ENCODE measurements around the gene MYLIP. TPM values are rescaled to one million over a fixed set of nuclear protein-coding genes. Genes with fewer than 3 reads are reported as not detected.

MYLIP gene
- total RNA-seq, 4 donors from 2014 or later, result 20.1 to 46.2 (median 24.7) TPM

DNA sequence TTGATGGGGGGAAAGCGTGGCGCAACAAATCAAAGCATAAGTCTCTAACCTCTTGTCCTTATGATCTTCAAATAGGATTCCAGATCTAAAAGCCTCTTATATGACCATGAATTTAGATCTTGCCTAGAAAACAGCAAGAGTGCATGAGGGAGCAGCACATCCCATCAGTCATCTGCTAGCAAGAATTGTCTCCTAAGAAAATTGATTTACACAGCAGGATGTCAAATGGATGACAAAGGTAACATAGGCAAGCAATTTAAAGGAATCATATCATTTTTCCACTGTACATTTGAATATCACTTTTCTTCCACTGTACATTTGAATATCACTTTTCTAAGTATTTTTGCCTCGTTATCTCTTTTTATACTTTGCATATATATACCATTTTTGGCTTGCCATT is 7.5 kb upstream of the MYLIP start:
- no peak for TF ChIP-seq POLR2A (IDR thresholded peaks at IDR 0.05)
- TF ChIP-seq, protein P1, sequence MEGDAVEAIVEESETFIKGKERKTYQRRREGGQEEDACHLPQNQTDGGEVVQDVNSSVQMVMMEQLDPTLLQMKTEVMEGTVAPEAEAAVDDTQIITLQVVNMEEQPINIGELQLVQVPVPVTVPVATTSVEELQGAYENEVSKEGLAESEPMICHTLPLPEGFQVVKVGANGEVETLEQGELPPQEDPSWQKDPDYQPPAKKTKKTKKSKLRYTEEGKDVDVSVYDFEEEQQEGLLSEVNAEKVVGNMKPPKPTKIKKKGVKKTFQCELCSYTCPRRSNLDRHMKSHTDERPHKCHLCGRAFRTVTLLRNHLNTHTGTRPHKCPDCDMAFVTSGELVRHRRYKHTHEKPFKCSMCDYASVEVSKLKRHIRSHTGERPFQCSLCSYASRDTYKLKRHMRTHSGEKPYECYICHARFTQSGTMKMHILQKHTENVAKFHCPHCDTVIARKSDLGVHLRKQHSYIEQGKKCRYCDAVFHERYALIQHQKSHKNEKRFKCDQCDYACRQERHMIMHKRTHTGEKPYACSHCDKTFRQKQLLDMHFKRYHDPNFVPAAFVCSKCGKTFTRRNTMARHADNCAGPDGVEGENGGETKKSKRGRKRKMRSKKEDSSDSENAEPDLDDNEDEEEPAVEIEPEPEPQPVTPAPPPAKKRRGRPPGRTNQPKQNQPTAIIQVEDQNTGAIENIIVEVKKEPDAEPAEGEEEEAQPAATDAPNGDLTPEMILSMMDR (IDR thresholded peaks at IDR 0.05), result no peak
- Histone ChIP-seq H3K4me3 (no peak overlapping the region), H3K27ac (no peak overlapping the region), H3K36me3 (no peaks in the 10 kb centered on the region), H3K27me3 (no peaks in the 10 kb centered on the region), H3K4me1 (no peaks in the 10 kb centered on the region), H3K9me3 (no peaks in the 10 kb centered on the region)
- no peak for DNase-seq

DNA sequence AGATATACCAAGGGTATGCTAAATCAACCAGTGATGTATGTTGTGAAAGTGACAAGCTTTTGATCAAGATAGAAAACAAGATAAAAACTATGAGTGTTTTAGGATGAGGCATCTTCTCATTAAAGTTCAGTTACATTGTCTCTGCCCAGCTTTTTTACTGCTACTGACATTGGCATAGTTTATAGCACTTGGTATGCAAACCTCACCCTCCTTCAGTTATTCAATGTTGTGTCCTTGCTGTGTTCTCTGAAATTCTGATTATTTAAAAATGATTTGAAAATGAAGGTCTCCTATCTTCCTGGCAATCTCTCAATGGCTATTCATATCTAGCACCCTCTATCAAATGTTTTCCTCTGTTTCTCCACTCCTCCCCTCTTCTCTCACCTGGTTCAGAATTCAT is 6.7 kb upstream of the MYLIP start:
- no peaks in the 10 kb centered on the region for H3K36me3 ChIP-seq
- no peaks in the 10 kb centered on the region for H3K27me3 ChIP-seq
- TF ChIP-seq, protein P1 (IDR thresholded peaks at IDR 0.05), result no peak
- TF ChIP-seq POLR2A (IDR thresholded peaks at IDR 0.05), result no peak
- no peak for DNase-seq
- H3K4me3 ChIP-seq, result no peak overlapping the region
- H3K9me3 ChIP-seq, result no peaks in the 10 kb centered on the region
- H3K27ac ChIP-seq, result no peak overlapping the region
- no peaks in the 10 kb centered on the region for H3K4me1 ChIP-seq

DNA sequence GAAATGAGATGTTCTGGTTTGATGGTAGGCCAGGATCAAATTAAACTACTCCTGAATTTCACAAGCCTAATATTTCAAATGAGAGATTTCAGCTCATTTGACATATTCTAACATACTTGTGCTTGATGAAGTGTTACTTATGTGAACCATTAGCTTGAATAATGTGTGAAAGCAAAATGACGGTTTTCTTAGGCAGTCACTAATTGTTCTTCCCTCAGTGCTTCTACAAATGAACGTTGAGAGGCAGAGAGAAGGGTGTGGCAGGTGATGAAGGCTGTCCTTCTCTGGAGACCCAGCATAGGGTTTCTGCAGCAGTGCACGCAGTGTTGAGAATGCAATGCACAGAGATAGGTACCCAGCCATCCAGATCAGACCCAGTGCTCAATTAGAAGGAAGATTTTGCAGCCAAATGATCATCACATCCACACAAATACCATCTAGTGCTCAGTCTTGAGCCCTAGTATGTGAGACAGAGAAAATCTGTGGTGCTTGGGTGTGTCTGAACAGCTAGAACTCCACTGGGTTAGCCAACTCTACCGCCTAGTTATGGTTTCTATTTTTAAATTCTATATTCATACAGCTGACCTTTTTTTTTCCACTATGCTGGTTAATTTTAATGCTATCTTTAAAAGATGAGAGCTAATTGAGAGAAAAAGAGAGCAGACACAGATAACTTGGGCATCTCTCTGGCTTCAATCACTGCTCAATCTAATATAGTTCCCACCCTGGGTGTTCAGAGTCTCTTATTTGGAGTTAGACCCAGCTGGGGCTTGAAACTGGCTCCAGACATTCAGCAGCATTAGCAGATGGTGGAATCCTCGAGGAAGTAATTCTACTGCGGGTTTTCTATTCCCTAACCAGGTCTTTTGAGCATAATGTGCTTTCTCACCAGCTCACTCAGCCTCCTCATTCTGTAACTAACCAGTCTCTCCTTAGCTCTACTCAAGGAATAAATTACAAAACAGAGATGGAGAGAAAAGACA is 4.4 kb upstream of the MYLIP start:
- no peak for DNase-seq
- Histone ChIP-seq H3K4me3 (no peak overlapping the region), H3K4me1 (no peaks in the 10 kb centered on the region), H3K9me3 (no peaks in the 10 kb centered on the region), H3K36me3 (no peaks in the 10 kb centered on the region), H3K27ac (no peak overlapping the region), H3K27me3 (no peaks in the 10 kb centered on the region)
- no peak for TF ChIP-seq POLR2A (IDR thresholded peaks at IDR 0.05)
- TF ChIP-seq, protein P1 (IDR thresholded peaks at IDR 0.05), result no peak

DNA sequence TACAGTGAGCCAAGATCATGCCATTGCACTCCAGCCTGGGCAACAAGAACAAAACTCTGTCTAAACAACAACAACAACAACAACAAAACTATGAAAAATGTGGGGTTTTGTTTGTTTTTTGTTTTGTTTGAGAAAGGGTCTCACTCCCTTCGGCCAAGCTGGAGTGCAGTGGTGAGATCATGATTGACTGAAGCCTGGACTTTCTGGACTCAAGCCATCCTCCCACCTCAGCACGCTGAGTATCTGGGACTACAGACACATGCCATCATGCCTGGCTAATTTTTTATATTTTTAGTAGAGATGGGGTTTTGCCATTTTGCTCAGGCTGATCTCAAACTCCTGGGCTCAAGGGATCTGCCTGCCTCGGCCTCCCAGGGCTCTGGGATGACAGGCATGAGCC is 2.8 kb upstream of the MYLIP start:
- Histone ChIP-seq H3K27ac (no peak overlapping the region), H3K4me3 (no peak overlapping the region), H3K9me3 (no peaks in the 10 kb centered on the region), H3K4me1 (no peaks in the 10 kb centered on the region), H3K36me3 (no peaks in the 10 kb centered on the region), H3K27me3 (no peaks in the 10 kb centered on the region)
- TF ChIP-seq, protein P1 (IDR thresholded peaks at IDR 0.05), result no peak
- no peak for TF ChIP-seq POLR2A (IDR thresholded peaks at IDR 0.05)
- no peak for DNase-seq

DNA sequence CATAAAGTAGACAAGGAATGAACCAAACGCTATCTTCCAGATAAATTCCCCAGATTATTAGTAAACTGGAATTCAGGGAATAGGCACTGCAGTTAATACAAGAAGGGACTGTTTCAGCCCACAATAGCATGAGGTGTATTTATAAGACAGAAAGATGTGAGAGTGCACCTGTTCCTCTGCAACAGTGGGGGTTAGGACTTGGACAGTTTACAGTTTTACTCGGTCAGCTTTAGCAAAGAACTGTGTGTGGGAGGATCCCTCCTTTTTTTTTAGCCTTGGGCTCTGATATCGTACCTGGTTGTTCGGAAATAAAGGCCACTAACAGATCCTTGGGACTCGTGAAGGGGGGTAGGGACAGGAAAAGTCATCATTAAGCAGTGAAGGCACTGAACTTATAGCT is 2.0 kb upstream of the MYLIP start:
- Histone ChIP-seq H3K4me1 (peaks cover 0 to 5% (median under 1%) of the 10 kb centered on the region in 4 donors), H3K9me3 (no peaks in the 10 kb centered on the region), H3K36me3 (no peaks in the 10 kb centered on the region), H3K27ac (no peak overlapping the region), H3K27me3 (no peaks in the 10 kb centered on the region), H3K4me3 (no peak overlapping the region)
- no peak for TF ChIP-seq POLR2A (IDR thresholded peaks at IDR 0.05)
- DNase-seq, result no peak

DNA sequence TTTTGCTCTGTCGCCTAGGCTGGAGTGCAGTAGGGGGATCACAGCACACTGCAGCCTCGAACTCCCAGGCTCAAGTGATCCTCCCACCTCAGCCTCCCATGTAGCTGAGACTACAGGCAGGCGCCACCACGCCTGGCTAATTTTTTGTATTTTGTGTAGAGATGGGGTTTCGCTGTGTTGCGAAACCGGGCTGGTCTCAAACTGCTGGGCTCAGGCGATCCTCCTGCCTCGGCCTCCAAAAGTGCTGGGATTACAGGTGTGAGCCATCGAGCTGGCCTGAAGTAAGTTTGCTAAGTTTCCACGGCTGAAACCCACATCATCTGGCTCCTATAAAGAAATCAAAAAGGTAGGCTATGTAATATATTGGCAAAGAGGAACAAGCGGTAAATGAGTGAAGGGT is 1.4 kb upstream of the MYLIP start:
- no peak overlapping the region for H3K4me3 ChIP-seq
- DNase-seq, result no peak
- TF ChIP-seq POLR2A (IDR thresholded peaks at IDR 0.05), result no peak
- TF ChIP-seq, protein P1 (IDR thresholded peaks at IDR 0.05), result no peak
- peaks cover 0 to 11% (median 4%) of the 10 kb centered on the region in 4 donors for H3K4me1 ChIP-seq
- no peaks in the 10 kb centered on the region for H3K9me3 ChIP-seq
- H3K36me3 ChIP-seq, result no peaks in the 10 kb centered on the region
- no peak overlapping the region for H3K27ac ChIP-seq
- no peaks in the 10 kb centered on the region for H3K27me3 ChIP-seq

All from Peyer's patch (tissue), 4 donors.